Caco-2 (cell line): ENCODE data around the gene WNT5B. TPM values are rescaled to one million over a fixed set of nuclear protein-coding genes. Genes with fewer than 3 reads are reported as not detected.
A peak's percentile ranks its signal among the peaks of the same experiment; 100 is the strongest.

Experiments
- BruUV-seq: library from RNA; stranded (reverse); fragments of 400-500 nt; replicated peaks from 2 replicates; lab custom pipeline; 2021; lab: Mats Ljungman, UMichigan
- CTCF ChIA-PET: fragments of 300-600 bp; sonication (Branson Sonifier 250); formaldehyde crosslinking; loops from one replicate; lab custom pipeline; 2022; ENCODE audit warnings: antibody characterized with exemption; lab: Charles Lee
- POLR2A ChIA-PET: fragments of 300-600 bp; sonication (Branson Sonifier 250); formaldehyde crosslinking; loops from one replicate; lab custom pipeline; 2022; ENCODE audit warnings: antibody characterized with exemption; lab: Charles Lee
- DNase-seq, 2 experiments: peaks; one replicate each; pipeline versions ENCODE4 v3.0.0 to v3.0.0-alpha.2; 2020 to 2022
- H3K27me3 ChIP-seq: replicated peaks from 2 replicates; pipeline ENCODE4 v1.6.0; 2011; ENCODE audit warnings: low read length; ENCODE audit not compliant: control insufficient read depth, insufficient read depth
- H3K36me3 ChIP-seq: 2 replicates; pipeline ENCODE4 v1.5.1; 2011; ENCODE audit warnings: low read length; ENCODE audit not compliant: control insufficient read depth, insufficient read depth
- H3K4me1 ChIP-seq: fragments of 250-450 bp; sonication (Bioruptor Pico); 2 replicates; pipeline ENCODE4 v1.5.1; 2020; ENCODE audit warnings: mild to moderate bottlenecking
- H3K4me3 ChIP-seq: 2 replicates; pipeline ENCODE4 v1.5.1; 2011; ENCODE audit warnings: low read depth, mild to moderate bottlenecking, control low read depth, low read length
- H3K9me3 ChIP-seq: fragments of 250-450 bp; sonication (Bioruptor Pico); 2 replicates; pipeline ENCODE4 v1.5.1; 2020; ENCODE audit warnings: mild to moderate bottlenecking, moderate library complexity
- H3K27ac Mint-ChIP-seq: one replicate; pipeline ENCODE4 v1.8.0; 2022; ENCODE audit warnings: mixed read lengths; ENCODE audit not compliant: unreplicated experiment
- H3K27me3 Mint-ChIP-seq: one replicate; pipeline ENCODE4 v1.8.0; 2022; ENCODE audit warnings: mixed read lengths; ENCODE audit not compliant: insufficient read depth, unreplicated experiment
- H3K36me3 Mint-ChIP-seq: one replicate; pipeline ENCODE4 v1.8.0; 2022; ENCODE audit warnings: mild to moderate bottlenecking, mixed read lengths; ENCODE audit not compliant: insufficient read depth, unreplicated experiment
- H3K4me1 Mint-ChIP-seq: one replicate; pipeline ENCODE4 v1.8.0; 2022; ENCODE audit warnings: low read depth, mixed read lengths; ENCODE audit not compliant: unreplicated experiment
- H3K4me3 Mint-ChIP-seq: one replicate; pipeline ENCODE4 v1.8.0; 2022; ENCODE audit warnings: mild to moderate bottlenecking, moderate library complexity, mixed read lengths; ENCODE audit not compliant: unreplicated experiment
- H3K9me3 Mint-ChIP-seq: one replicate; pipeline ENCODE4 v1.8.0; 2022; ENCODE audit warnings: mixed read lengths; ENCODE audit not compliant: unreplicated experiment
- CTCF ChIP-seq, 2 experiments: fragments of 200-600 bp in 1 of 2; IDR thresholded peaks; 1 replicate in 1 of 2; 2 replicates in 1 of 2; pipeline versions ENCODE4 v1.5.1 to v1.8.0; 2011 to 2022; ENCODE audit warnings: antibody characterized with exemption in 1 of 2, control low read depth in 1 of 2, inconsistent platforms in 1 of 2, low read depth in 1 of 2, low read length in 1 of 2, mild to moderate bottlenecking in 1 of 2, moderate library complexity in 1 of 2; ENCODE audit not compliant: insufficient read depth in 1 of 2, severe bottlenecking in 1 of 2, unreplicated experiment in 1 of 2
- intact Hi-C: fragments of 100-400 bp; cut with micrococcal nuclease; formaldehyde crosslinking; loops from one replicate; pipeline ENCODE4 v1.10.0; 2022; ENCODE audit not compliant: unreplicated experiment
- total RNA-seq: library from RNA; stranded (reverse); gene quantifications from 2 replicates; pipeline ENCODE4 v1.2.3, GENCODE V29; 2022

The WNT5B gene
- total RNA-seq, 1 experiment from 2014 or later: 6.9 TPM

DNA sequence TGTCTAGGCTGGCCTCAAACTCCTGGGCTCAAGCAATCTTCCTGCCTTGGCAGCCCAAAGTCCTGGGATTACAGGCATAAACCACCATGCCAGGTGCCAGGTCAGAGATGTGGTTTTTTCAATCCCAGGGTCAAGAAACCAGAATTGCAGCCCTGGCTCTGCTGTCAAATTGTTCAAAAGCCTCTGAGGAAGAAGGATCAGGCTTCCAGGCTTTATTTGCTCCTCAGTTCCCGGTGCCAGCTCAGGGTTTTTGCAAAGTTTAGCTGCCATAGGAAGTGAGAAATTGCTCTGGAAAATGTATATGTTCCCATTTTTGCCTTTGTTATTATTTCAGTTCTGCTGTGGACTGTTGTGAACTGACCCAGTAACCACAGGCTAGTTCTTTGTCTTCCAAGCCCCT, 28.7 kb downstream of the WNT5B start:
- Histone ChIP-seq H3K36me3 (no peaks in the 10 kb centered on the region), H3K4me1 (peaks cover 13% of the 10 kb centered on the region; the same call in 1 of the 2 replicates), H3K27me3 (no peaks in the 10 kb centered on the region), H3K9me3 (no peaks in the 10 kb centered on the region), H3K4me3 (no peak overlapping the region)
- TF ChIP-seq CTCF (IDR thresholded peaks at IDR 0.05; ENCODE audit: insufficient read depth in 1 of 2, low read depth in 1 of 2, low read length in 1 of 2, severe bottlenecking in 1 of 2, unreplicated experiment in 1 of 2): no peak
- H3K27me3 Mint-ChIP-seq: no peaks in the 10 kb centered on the region
- H3K36me3 Mint-ChIP-seq: peaks cover 9% of the 10 kb centered on the region
- no peak overlapping the region for H3K4me3 Mint-ChIP-seq
- POLR2A ChIA-PET: no interaction called here
- no peak for DNase-seq
- no peaks in the 10 kb centered on the region for H3K9me3 Mint-ChIP-seq
- CTCF ChIA-PET: no interaction called here
- H3K4me1 Mint-ChIP-seq: no peaks in the 10 kb centered on the region
- intact Hi-C loops: no loop called here
- H3K27ac Mint-ChIP-seq: no peak overlapping the region
- no TSS peak for BruUV-seq

- no peak for TF ChIP-seq CTCF (IDR thresholded peaks at IDR 0.05; ENCODE audit: insufficient read depth in 1 of 2, low read depth in 1 of 2, low read length in 1 of 2, severe bottlenecking in 1 of 2, unreplicated experiment in 1 of 2)
- Mint-ChIP-seq H3K9me3 (no peaks in the 10 kb centered on the region), H3K27me3 (no peaks in the 10 kb centered on the region), H3K4me1 (no peaks in the 10 kb centered on the region), H3K4me3 (peak overlapping the region; percentile 42), H3K27ac (no peak overlapping the region), H3K36me3 (peaks cover 15% of the 10 kb centered on the region)
- intact Hi-C loops: loop anchor here (2.0 kb wide), 2 partner anchors 30 to 130 kb away; partner anchors contain the start of gene ADIPOR2
- Histone ChIP-seq H3K4me1 (peaks cover 13% of the 10 kb centered on the region; the same call in 1 of the 2 replicates), H3K9me3 (no peaks in the 10 kb centered on the region), H3K36me3 (no peaks in the 10 kb centered on the region), H3K27me3 (no peaks in the 10 kb centered on the region), H3K4me3 (no peak overlapping the region)
- ChIA-PET POLR2A (interaction anchor here (0.7 to 2.0 kb wide), 2 partner anchors 30 to 156 kb away, joined by 3 to 5 read pairs; partner anchors contain the start of gene ADIPOR2), CTCF (interaction anchor here (1.0 to 2.9 kb wide), 4 partner anchors 31 to 279 kb away, joined by 3 to 15 read pairs (median 3); partner anchors contain the start of gene ADIPOR2)
- BruUV-seq: no TSS peak
- peak; percentile 46 to 75 for DNase-seq
These were observed 31.5 kb downstream of the WNT5B start for GRCh38 chr12:1660304-1661187.

DNA sequence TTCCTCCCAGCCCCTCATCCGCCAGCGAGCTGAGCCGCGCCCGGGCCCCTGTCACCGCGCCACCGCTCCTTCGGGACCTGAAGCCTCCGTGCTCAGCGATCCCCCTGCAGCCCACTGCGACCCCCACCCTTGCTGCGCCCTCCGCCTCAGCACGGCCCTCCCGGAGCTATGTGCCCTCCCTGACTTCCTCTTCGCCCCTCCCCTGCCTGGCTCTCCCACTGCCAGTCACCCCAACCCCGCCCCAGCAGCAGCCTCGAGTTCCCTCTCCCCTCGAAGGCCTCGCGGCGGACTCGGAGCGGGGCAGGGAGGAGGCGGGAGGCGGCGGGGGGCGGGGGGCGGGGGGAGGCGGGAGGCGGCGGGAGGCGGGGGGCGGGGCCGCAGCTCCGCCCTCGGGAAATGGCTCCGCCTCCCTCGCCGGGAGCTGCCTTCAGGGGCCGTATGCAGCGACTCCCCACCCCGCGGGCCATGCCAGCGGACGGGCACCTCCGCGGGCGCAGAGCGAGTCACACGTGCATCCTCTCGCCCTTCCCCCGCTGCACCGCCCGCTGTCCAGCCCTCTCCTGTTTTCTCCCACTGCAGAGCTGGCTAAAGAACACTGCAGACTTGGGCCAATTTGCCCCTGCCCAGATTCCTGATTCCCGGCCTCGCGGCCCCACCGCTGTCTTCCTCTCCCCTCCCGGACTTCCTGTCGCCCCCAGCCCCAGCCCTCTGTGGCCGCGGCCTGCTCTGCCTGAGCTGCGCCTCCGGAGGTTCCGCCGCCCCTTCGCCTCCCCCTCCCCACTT, 32.7 kb downstream of the WNT5B start:
- no peaks in the 10 kb centered on the region for H3K9me3 ChIP-seq
- H3K4me1 ChIP-seq: peaks cover 21% of the 10 kb centered on the region
- peak; percentile 88 to 89 for DNase-seq
- H3K36me3 Mint-ChIP-seq: peaks cover 15% of the 10 kb centered on the region
- intact Hi-C loops: loop anchor here (2.0 kb wide), 2 partner anchors 29 to 129 kb away; partner anchors contain the start of gene ADIPOR2
- BruUV-seq: no TSS peak
- H3K27me3 ChIP-seq: no peaks in the 10 kb centered on the region
- H3K4me3 ChIP-seq: peak overlapping the region; percentile 67
- no peaks in the 10 kb centered on the region for H3K27me3 Mint-ChIP-seq
- ChIA-PET CTCF (interaction anchor here (0.8 to 2.9 kb wide), 8 partner anchors 9 to 278 kb away, joined by 3 to 15 read pairs (median 4); partner anchors contain the start of gene ADIPOR2), POLR2A (interaction anchor here (0.8 to 1.4 kb wide), 3 partner anchors 9 to 50 kb away, joined by 4 to 13 read pairs (median 9); partner anchors contain the start of gene ADIPOR2)
- H3K36me3 ChIP-seq: no peaks in the 10 kb centered on the region
- H3K27ac Mint-ChIP-seq: no peak overlapping the region
- no peaks in the 10 kb centered on the region for H3K9me3 Mint-ChIP-seq
- peaks cover 1% of the 10 kb centered on the region for H3K4me1 Mint-ChIP-seq
- H3K4me3 Mint-ChIP-seq: peak overlapping the region; percentile 82
- no peak for TF ChIP-seq CTCF (IDR thresholded peaks at IDR 0.05; ENCODE audit: insufficient read depth in 1 of 2, low read depth in 1 of 2, low read length in 1 of 2, severe bottlenecking in 1 of 2, unreplicated experiment in 1 of 2)
